MCF 10A (cell line): Measurements from ENCODE around the gene AP4E1. TPM values are rescaled to one million over a fixed set of nuclear protein-coding genes. Genes with fewer than 3 reads are reported as not detected.

ENCODE experiments used
- Bru-seq: library from RNA; stranded (reverse); fragments of 400-500 nt; gene quantifications from one replicate; lab custom pipeline; 2021; lab: Mats Ljungman, UMichigan
- BruChase-seq, 2 experiments: library from RNA; stranded (reverse); fragments of 400-500 nt; gene quantifications; one replicate each; lab custom pipeline; 2021; lab: Mats Ljungman, UMichigan
- BruUV-seq: library from RNA; stranded (reverse); fragments of 400-500 nt; replicated peaks from 2 replicates; lab custom pipeline; 2021; lab: Mats Ljungman, UMichigan
- CTCF ChIA-PET: fragments of 300-600 bp; sonication (Branson Sonifier 250); formaldehyde crosslinking; extraction: SDS; loops from one replicate; lab custom pipeline; 2021; ENCODE audit warnings: antibody characterized with exemption, inconsistent platforms; lab: Yijun Ruan, JAX
- POLR2A ChIA-PET: fragments of 300-600, 350-650 bp; sonication (Branson Sonifier 250); formaldehyde crosslinking; extraction: SDS; loops from one replicate; lab custom pipeline; 2020; ENCODE audit warnings: antibody characterized with exemption, inconsistent platforms; lab: Yijun Ruan, JAX
- DNase-seq: peaks from one replicate; pipeline ENCODE4 v3.0.0-alpha.2; 2018; ENCODE audit not compliant: unreplicated experiment
- H3K27ac Mint-ChIP-seq: one replicate; pipeline ENCODE4 v1.8.0; 2022; ENCODE audit warnings: mild to moderate bottlenecking, low read depth, mixed read lengths; ENCODE audit not compliant: unreplicated experiment
- H3K27me3 Mint-ChIP-seq: one replicate; pipeline ENCODE4 v1.8.0; 2022; ENCODE audit warnings: mixed read lengths; ENCODE audit not compliant: insufficient read depth, unreplicated experiment
- H3K36me3 Mint-ChIP-seq: one replicate; pipeline ENCODE4 v1.8.0; 2022; ENCODE audit warnings: mild to moderate bottlenecking, moderate library complexity, mixed read lengths; ENCODE audit not compliant: insufficient read depth, unreplicated experiment
- H3K4me1 Mint-ChIP-seq: one replicate; pipeline ENCODE4 v1.8.0; 2022; ENCODE audit warnings: mixed read lengths; ENCODE audit not compliant: insufficient read depth, unreplicated experiment
- H3K4me3 Mint-ChIP-seq: one replicate; pipeline ENCODE4 v1.8.0; 2022; ENCODE audit warnings: mild to moderate bottlenecking, moderate library complexity, mixed read lengths; ENCODE audit not compliant: unreplicated experiment
- H3K9me3 Mint-ChIP-seq: one replicate; pipeline ENCODE4 v1.8.0; 2022; ENCODE audit warnings: mixed read lengths; ENCODE audit not compliant: unreplicated experiment
- CTCF ChIP-seq: fragments of 200-600 bp; IDR thresholded peaks from one replicate; pipeline ENCODE4 v1.8.0; 2022; ENCODE audit warnings: antibody characterized with exemption, mild to moderate bottlenecking; ENCODE audit not compliant: unreplicated experiment
- intact Hi-C: fragments of 100-400 bp; cut with micrococcal nuclease; formaldehyde crosslinking; loops from 2 replicates; pipeline ENCODE4 v1.14.1; 2022
- long read RNA-seq: library from polyadenylated mRNA; stranded (forward); transcript quantifications from one replicate; pipeline ENCODE4 v2.0.0, GENCODE V29; 2022
- total RNA-seq: library from RNA; stranded (reverse); gene quantifications from 2 replicates; pipeline ENCODE4 v1.2.3, GENCODE V29; 2022

Gene AP4E1
- 25.5 and 28.2 TPM in 2 replicates for total RNA-seq
- percentile 86 among the genes with signal in this experiment for Bru-seq, nascent RNA
- BruChase-seq, experiment 1, labeled RNA remaining after a 6-hour chase = percentile 83 among the genes with signal in this experiment
- BruChase-seq, experiment 2, labeled RNA remaining after a 2-hour chase = percentile 81 among the genes with signal in this experiment
- long read RNA-seq, full-length matches to known transcripts = 33 of 59 reads
- long read RNA-seq, partial matches to known transcripts = 6 of 59 reads
- long read RNA-seq, other reads (novel, unspliced or antisense) = 20 of 59 reads

- CTCF ChIA-PET = interaction anchor here (0.5 to 1.6 kb wide), 12 partner anchors 20 to 556 kb away, joined by 3 to 6 read pairs (median 3); no protein-coding TSS in a partner anchor
- peak; percentile 97 for TF ChIP-seq CTCF
- no TSS peak for BruUV-seq
- Mint-ChIP-seq H3K4me1 (no peaks in the 10 kb centered on the region), H3K27ac (peak within 1 kb of the TSS; percentile 81), H3K4me3 (peak within 1 kb of the TSS; percentile 81), H3K27me3 (no peaks in the 10 kb centered on the region), H3K9me3 (no peaks in the 10 kb centered on the region), H3K36me3 (peaks cover 35% of the 10 kb centered on the region)
- peak; percentile 91 for DNase-seq
- intact Hi-C loops = loop anchor here (1.0 to 5.0 kb wide), 5 partner anchors 31 to 761 kb away; no protein-coding TSS in a partner anchor
- POLR2A ChIA-PET = interaction anchor here (0.5 to 2.8 kb wide), 40 partner anchors 10 to 760 kb away, joined by 3 to 97 read pairs (median 4); partner anchors contain the start of genes TRPM7 and USP8
Measured at GRCh38 chr15:50908209-50909009, at the start of gene AP4E1. Gene AP4E1, plus strand, starts transcription at chr15:50908683. Its CDS starts 96 bp downstream, at chr15:50908779.

GRCh38 chr15:50860824-50861223 lies 47.7 kb upstream of the AP4E1 start:
- Mint-ChIP-seq H3K36me3 (no peaks in the 10 kb centered on the region), H3K4me3 (no peak overlapping the region), H3K27me3 (no peaks in the 10 kb centered on the region), H3K9me3 (no peaks in the 10 kb centered on the region), H3K27ac (no peak overlapping the region), H3K4me1 (no peaks in the 10 kb centered on the region)
- DNase-seq = no peak
- ChIA-PET CTCF (interaction anchor here (1.0 kb wide), 1 partner anchor 16 kb away, joined by 7 read pairs; no protein-coding TSS in a partner anchor), POLR2A (interaction anchor here (0.6 to 0.7 kb wide), 2 partner anchors 17 to 139 kb away, joined by 3 read pairs; no protein-coding TSS in a partner anchor)
- intact Hi-C loops = no loop called here
- BruUV-seq = no TSS peak
- TF ChIP-seq CTCF = no peak

GRCh38 chr15:50862553-50862952 lies 45.9 kb upstream of the AP4E1 start:
- ChIA-PET POLR2A (interaction anchor here (0.6 to 0.7 kb wide), 2 partner anchors 130 to 176 kb away, joined by 3 to 5 read pairs; partner anchors contain the start of gene TRPM7), CTCF (interaction anchor here (0.5 to 1.8 kb wide), 6 partner anchors 14 to 187 kb away, joined by 3 to 9 read pairs (median 4); no protein-coding TSS in a partner anchor)
- intact Hi-C loops = no loop called here
- no peaks in the 10 kb centered on the region for H3K36me3 Mint-ChIP-seq
- no TSS peak for BruUV-seq
- no peak for TF ChIP-seq CTCF
- H3K27ac Mint-ChIP-seq = no peak overlapping the region
- no peaks in the 10 kb centered on the region for H3K4me1 Mint-ChIP-seq
- H3K27me3 Mint-ChIP-seq = no peaks in the 10 kb centered on the region
- DNase-seq = no peak
- no peak overlapping the region for H3K4me3 Mint-ChIP-seq
- no peaks in the 10 kb centered on the region for H3K9me3 Mint-ChIP-seq
